Left renal cortex interstitium (tissue), 4 donors: Measurements from ENCODE around the gene NSUN2. TPM values are rescaled to one million over a fixed set of nuclear protein-coding genes. Genes with fewer than 3 reads are reported as not detected.

ENCODE experiments used
- DNase-seq, 4 donors: peaks; one replicate each; pipeline ENCODE4 v3.0.0-alpha.2; 2013; ENCODE audit warnings: low read depth in 4 of 4, low spot score in 2 of 4, missing footprints in 1 of 4
- polyA plus RNA-seq, 4 donors: library from polyadenylated mRNA; unstranded; fragments of 120-200 nt; gene quantifications; one replicate each; pipeline ENCODE4 v1.2.1, GENCODE V29; 2013; ENCODE audit not compliant: insufficient read length in 4 of 4

NSUN2 gene
- polyA plus RNA-seq, 4 donors: 41.2 to 67.4 (median 53.9) TPM

DNA sequence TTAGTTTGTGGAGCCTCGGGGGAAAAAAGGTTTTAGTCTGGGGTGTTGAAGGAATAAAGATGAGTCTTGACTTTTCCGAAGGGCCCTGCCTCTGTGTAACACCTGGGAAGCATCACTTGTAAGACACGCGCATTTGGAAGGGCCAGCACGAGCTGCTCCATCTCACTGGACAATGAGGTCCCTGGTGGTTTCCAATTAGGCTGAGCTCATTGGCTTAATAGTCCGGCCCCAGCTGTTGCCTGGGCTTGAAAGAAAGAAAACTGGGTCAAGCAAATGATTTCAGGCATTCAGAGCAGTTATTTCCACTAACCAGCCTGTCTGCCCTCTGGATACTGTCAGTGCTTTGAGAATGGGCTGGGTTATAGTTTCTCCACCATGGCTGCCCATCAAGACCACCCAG is 64.5 kb downstream of the NSUN2 start:
- DNase-seq: no peak

DNA sequence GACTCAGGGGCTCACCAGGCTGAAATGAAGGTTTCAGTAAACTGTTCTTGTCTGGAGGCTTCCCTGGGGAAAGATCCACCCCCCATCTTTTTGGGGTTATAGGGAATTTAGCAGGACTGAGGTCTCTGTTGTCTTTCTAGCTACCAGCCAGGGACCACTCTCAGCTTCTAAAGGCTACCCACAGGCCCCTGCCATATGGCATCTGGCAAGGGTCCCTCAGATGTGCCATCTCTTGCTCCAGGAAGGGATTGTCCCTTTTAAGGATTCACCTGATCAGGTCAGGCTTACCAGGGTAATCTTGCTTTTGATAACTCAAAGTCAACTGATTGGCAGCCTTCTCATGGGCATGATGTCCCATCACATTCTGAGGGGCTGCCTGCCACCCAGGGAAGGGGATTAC is 65.0 kb downstream of the NSUN2 start:
- DNase-seq: no peak

DNA sequence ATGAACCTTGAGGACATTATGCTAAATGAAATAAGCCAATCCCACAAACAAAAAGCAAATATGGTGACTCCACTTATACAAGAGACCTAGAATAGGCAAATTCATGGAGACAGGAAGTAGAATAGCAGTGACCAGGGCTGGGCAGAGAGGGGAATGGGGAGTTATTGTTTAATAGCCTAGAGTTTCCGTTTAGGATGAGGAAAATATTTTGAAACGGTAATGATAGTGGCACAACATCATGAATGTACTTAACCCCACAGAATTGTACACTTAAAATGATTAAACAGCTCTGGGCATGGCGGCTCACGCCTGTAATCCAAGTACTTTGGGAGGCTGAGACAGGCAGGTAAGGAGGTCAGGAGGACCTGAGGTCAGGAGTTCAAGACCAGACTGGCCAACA is 65.8 kb downstream of the NSUN2 start:
- DNase-seq: no peak

DNA sequence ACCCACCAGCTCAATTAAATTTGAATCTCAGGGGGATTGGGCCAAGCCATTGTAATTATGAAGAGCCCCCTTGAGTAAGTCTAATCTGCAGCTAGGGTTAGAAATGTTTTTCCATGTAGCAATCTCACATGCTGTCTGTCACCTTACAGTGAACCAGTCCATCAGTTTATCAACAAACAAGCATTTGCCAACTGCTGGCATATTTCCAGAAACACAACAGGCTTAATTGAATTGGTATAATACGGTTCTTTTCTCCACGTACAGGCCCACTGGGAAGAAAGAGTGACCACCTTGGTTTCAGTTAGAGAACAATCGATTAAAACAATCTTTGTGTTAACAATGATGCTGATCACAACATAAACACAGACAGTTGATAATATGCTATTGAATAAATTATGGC is 67.4 kb downstream of the NSUN2 start:
- DNase-seq: no peak

DNA sequence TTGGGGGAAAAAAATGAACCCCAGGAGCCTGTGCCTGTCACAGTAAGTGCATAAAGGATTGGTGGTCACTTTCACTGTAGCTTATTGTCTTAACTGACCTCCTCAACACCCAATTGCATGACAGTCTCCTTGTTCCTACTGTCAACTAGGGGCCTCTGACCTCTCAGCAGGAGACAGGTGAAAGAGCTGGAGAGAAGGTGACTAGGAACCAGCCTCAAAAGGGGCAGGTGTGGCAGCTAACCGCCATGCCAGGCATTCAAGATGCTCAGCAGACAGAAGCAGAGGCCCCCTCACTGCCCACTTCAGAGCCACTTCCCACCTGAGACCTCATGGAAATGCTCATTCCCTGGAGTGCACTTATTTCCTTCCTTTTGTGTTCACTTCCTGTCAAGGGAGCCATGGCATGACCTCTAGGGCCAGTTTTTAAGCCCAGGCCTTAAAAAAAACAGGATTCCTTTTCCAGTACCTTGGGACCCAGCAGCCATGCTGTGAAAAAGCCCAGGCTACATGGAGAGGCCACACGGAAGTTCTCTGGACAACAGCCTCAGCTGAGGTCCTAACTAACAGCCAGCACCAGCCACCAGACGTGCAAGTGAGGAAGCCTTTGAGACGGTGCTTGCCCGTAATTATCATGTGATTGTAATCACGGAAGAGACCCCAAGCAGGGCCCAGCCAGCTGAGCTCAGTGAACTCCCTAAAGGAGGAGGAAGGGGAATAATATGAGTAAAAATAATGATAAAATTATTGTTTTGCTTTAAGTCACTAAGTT is 74.9 kb downstream of the NSUN2 start:
- no peak for DNase-seq

DNA sequence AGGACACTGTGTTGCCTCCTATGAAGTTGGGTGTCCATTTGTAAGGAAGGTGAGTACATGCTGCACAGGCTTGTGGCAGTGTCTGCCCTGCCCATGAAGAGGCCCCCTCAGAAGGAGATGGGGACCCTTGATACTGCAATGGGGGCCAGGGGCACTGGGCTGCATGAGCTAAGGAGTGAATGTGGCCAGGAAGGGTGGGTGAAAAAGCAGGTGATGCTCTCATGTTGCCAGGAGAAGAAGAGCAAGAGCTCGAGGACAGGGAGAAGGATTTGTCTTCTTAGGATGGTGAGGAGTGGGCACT is 76.1 kb downstream of the NSUN2 start:
- no peak for DNase-seq

DNA sequence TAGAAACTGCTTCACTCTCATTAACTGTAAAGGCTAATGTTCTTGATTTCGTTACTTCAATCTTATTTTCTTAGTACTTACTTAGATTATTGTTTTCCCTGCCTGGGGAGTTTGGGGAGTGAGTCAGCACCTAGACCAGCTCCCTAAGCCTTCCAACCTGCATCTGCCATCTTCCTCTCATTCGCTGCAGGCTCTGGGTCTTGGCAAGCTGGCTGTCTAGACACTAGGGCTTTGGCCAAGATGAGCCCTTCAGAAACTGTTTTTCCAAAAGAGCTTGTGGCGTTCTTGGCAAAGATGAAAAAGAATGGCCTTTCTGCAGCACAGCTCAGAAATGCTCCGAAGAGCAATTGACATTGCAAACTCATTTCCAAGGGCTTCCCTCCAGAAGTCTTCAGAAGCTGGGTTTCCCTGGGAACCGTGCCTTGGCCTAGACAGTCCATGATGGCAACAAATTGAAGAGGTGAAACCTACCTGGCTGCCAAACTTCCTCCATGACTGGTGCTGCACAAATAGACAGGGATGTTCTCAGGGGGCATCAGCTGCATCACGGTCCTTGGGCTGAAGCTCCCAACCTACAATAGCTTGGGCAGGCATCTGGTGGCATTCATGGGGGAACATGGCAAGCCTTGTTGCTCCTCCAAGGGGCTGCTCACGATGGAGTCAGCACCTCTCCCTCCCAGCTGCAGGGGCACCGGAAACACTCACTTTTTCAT is 76.6 kb downstream of the NSUN2 start:
- no peak for DNase-seq

DNA sequence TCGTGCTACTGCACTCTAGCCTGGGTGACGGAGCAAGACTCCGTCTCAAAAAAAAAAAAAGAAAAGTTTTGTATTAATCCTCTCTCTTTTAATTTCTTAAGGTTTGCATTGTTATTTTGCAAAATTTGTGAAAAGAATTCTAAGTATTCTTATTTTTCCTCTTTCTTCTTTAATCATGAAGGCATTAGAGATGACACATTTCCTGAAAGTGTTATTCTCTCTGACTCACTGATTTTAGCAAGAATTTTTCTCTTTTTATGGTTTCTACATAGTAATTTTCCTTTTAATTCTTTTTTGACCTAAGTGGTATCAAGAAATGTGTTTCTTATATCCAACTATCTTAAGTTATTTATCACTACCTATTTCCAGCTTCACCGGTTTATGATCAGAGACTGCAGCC is 78.0 kb downstream of the NSUN2 start:
- no peak for DNase-seq

DNA sequence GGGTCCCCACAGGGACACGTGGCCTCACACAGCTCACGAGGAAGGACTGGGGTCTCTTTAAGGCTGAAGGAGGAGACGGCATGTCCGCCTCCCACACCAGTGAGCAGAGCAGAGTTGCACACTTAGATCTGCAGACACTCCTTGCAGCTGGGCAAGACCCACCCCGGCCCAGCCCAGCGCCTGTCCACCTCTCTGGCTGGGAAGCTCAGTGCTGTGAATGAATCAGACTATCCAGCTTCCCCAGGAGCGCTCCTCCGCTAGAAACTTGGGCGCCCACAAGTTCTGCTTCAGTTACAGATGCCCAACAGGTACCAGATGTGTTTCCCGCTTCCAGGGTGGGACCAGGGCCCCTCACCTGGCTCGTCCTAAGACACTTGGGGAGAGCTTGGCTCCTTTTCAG is 78.9 kb downstream of the NSUN2 start:
- no peak for DNase-seq

DNA sequence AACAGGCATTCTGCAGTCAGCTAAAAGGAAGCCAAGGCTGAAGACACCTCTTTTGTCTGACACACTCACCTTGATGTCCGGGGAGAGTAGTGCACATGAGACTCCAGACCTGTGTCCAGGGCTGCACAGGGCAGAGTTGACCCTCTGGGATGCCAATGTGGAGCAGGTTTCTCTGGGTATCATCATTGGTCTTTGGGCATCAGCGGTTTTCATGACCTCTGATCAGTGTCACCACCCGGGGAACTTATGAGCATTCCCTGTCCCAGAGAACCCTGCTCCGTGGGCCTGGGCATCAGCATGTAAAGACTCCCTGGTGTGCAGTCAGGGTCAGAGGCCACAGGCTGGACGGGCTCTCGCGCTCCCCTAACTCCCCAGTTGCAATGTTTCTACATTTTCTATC is 80.2 kb downstream of the NSUN2 start:
- DNase-seq: no peak

DNA sequence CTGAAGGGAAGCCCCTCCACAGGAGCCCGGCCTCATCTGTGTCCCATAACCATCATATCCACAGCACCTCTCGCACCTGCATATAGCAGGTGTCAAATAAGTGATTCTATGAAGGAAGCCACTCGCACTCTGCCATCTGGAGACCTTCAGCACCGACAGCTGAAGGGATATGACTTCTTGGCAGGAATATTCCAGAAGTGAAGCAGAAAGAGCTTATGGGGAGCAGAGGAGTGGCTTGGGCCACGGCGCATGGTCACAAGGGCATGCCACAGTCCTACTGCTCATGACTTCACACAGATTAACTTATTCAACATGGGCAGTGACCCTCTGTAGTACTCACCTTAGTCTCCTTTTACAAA is 80.9 kb downstream of the NSUN2 start:
- no peak for DNase-seq

DNA sequence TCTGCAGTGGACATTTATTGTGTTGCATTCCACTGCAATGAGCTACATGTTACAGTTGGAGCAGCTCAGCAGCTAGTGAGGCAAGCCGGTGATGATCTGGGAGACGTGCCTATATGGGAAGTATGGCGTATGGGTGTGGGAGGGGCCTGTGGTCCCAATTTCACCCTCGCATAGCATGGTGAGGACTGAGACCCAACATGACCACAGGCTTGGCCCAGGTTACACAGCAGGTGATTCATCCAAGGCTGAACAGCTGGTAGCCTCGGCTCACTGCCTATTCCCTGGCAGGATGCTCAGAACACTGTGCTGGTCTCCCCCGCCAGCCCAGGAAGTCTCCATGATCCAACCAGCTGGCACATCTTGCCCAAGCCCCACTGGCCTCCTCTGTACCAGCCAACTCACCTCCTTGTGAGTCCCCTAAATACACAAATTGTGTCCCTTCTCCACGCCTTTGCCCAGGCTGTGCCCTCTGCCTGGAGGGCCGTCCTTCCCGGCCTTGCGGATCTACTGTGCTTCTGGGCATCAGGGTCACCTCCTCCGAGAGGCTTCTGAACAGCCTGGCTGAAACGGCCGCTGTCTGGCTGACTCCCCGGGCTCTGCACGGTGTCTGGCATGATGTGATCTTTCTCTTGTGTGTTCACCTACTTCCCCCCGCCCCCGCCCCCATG is 81.4 kb downstream of the NSUN2 start:
- DNase-seq: no peak

DNA sequence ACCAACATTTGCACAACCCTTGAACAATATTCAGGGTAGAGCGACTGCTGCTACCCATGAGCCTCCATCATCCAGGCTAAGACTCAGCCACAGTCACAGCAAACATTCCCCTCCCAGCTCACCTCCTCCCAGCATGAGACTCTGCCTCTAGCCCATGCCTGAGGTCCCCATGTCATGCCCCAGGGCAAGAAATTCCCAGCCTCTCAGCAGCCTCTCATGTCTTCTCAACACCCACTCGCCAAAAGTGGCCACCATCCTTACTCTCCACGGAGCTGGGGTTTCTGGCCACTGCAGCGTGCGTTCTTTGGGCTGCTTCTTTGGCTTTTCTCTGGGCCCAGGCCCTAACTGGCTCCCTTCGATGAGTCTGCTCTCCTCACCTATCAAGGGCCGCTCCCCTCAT is 82.2 kb downstream of the NSUN2 start:
- DNase-seq: no peak

Other genes starting within 250 kb of the NSUN2 start
- gene UBE2QL1, start 184.2 kb downstream of the NSUN2 start, polyA plus RNA-seq: 1 to 10 TPM in 3 of 4 donors, under 1 TPM in 1; 0.82 to 1.6 (median 1.2) TPM
- 10 to 100 TPM; 10.7 to 13.5 (median 12.2) TPM for gene SRD5A1, start 396 bp upstream of the NSUN2 start, polyA plus RNA-seq
- gene TENT4A, start 80.4 kb upstream of the NSUN2 start, polyA plus RNA-seq: 10 to 100 TPM; 19.5 to 37.1 (median 29.3) TPM